DOHH2 (cell line): ENCODE measurements around the gene LRRC4.

Source experiments
- H3F3A ChIP-seq: fragments of 200-600 bp; sonication (generic), shearing (Covaris generic); 2 replicates; pipeline ENCODE4 v1.6.0; 2016; ENCODE audit warnings: antibody characterized with exemption, mild to moderate bottlenecking; ENCODE audit not compliant: control insufficient read depth, insufficient read depth
- H3K27ac ChIP-seq: fragments of 200-600 bp; sonication (generic); 2 replicates; pipeline ENCODE4 v1.5.1; 2014; ENCODE audit warnings: low read depth, mild to moderate bottlenecking, low read length, moderate library complexity
- H3K27me3 ChIP-seq: fragments of 200-600 bp; sonication (generic); 2 replicates; pipeline ENCODE4 v1.6.1; 2014; ENCODE audit warnings: mild to moderate bottlenecking, low read length, mixed read lengths; ENCODE audit not compliant: control insufficient read depth
- H3K36me3 ChIP-seq: fragments of 200-600 bp; sonication (generic); 2 replicates; pipeline ENCODE4 v1.6.1; 2014; ENCODE audit warnings: mild to moderate bottlenecking, low read length, moderate library complexity, mixed read lengths; ENCODE audit not compliant: control insufficient read depth
- H3K4me1 ChIP-seq: fragments of 200-600 bp; sonication (generic); 2 replicates; pipeline ENCODE4 v1.6.1; 2014; ENCODE audit warnings: mild to moderate bottlenecking, low read length, mixed read lengths; ENCODE audit not compliant: control insufficient read depth
- H3K4me2 ChIP-seq: fragments of 200-600 bp; sonication (generic); 2 replicates; pipeline ENCODE4 v1.6.0; 2014; ENCODE audit warnings: mild to moderate bottlenecking, low read length, moderate library complexity
- H3K4me3 ChIP-seq: fragments of 200-600 bp; sonication (generic); 2 replicates; pipeline ENCODE4 v1.5.1; 2014; ENCODE audit warnings: mild to moderate bottlenecking, low read length, mixed read lengths
- H3K79me2 ChIP-seq: fragments of 200-600 bp; sonication (generic); 2 replicates; pipeline ENCODE4 v1.6.1; 2014; ENCODE audit warnings: mild to moderate bottlenecking, low read length, mixed read lengths; ENCODE audit not compliant: control insufficient read depth
- H3K9me2 ChIP-seq: fragments of 200-600 bp; sonication (generic); replicated peaks from 2 replicates; pipeline ENCODE4 v1.6.1; 2014; ENCODE audit warnings: mild to moderate bottlenecking, low read length, mixed read lengths; ENCODE audit not compliant: control insufficient read depth
- H3K9me3 ChIP-seq: fragments of 200-600 bp; sonication (generic); 2 replicates; pipeline ENCODE4 v1.6.1; 2014; ENCODE audit warnings: antibody characterized with exemption, low read length, mixed read lengths; ENCODE audit not compliant: control insufficient read depth, insufficient read depth
- H4K20me1 ChIP-seq: fragments of 200-600 bp; sonication (generic); 2 replicates; pipeline ENCODE4 v1.6.0; 2014; ENCODE audit warnings: low read depth, mild to moderate bottlenecking, antibody characterized with exemption, low read length, moderate library complexity; ENCODE audit not compliant: control insufficient read depth, insufficient read depth
- CTCF ChIP-seq: fragments of 200-600 bp; sonication (generic); IDR thresholded peaks from one replicate; pipeline ENCODE4 v1.5.1; 2014; ENCODE audit warnings: antibody characterized with exemption, mild to moderate bottlenecking, low read depth, low read length; ENCODE audit not compliant: poor library complexity, severe bottlenecking
- EZH2phosphoT487 ChIP-seq: fragments of 200-600 bp; sonication (generic); IDR thresholded peaks from 2 replicates; pipeline ENCODE4 v1.6.1; 2017; ENCODE audit warnings: borderline replicate concordance, mild to moderate bottlenecking, antibody characterized with exemption, low read length, moderate library complexity, mixed read lengths

The LRRC4 gene

DNA sequence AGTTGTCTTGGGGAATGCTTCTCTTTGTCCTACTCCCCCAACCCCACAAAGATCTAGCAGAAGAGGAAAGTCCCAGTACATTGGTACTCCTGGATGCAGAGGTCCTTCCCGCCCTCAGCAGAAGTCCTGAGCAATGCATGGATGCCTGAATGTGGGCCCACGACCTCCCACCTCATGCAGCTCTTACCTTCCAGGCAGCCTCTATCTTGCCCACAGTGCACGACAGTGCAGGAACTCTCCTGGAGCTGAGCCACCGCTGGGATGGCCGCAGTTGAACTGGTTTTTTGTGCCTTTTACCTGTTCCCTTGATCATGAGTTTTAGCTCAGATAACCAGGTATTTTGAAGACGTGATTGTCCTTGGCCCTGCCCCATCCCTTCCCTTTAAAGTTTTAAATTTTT is 37.9 kb downstream of the LRRC4 start:
- no peak overlapping the region for H3K4me2 ChIP-seq
- no peaks in the 10 kb centered on the region for H3K79me2 ChIP-seq
- H3F3A ChIP-seq = no peaks in the 10 kb centered on the region
- no peak overlapping the region for H3K4me3 ChIP-seq
- no peaks in the 10 kb centered on the region for H3K27me3 ChIP-seq
- H3K36me3 ChIP-seq = peaks cover 54% of the 10 kb centered on the region
- H3K4me1 ChIP-seq = no peaks in the 10 kb centered on the region
- no peaks in the 10 kb centered on the region for H4K20me1 ChIP-seq
- no peaks in the 10 kb centered on the region for H3K9me2 ChIP-seq
- no peak overlapping the region for H3K27ac ChIP-seq
- no peaks in the 10 kb centered on the region for H3K9me3 ChIP-seq
- TF ChIP-seq CTCF = no peak
- no peak for TF ChIP-seq EZH2phosphoT487

- no peak for TF ChIP-seq CTCF
- TF ChIP-seq EZH2phosphoT487 = no peak
- Histone ChIP-seq H3K27me3 (no peaks in the 10 kb centered on the region), H3K4me3 (no peak overlapping the region), H3K4me2 (no peak overlapping the region), H4K20me1 (no peaks in the 10 kb centered on the region), H3F3A (no peaks in the 10 kb centered on the region), H3K27ac (no peak overlapping the region), H3K9me2 (no peaks in the 10 kb centered on the region), H3K4me1 (no peaks in the 10 kb centered on the region), H3K9me3 (no peaks in the 10 kb centered on the region), H3K79me2 (no peaks in the 10 kb centered on the region), H3K36me3 (peaks cover 27% of the 10 kb centered on the region)
Measured at GRCh38 chr7:127988751-127989150, 42.5 kb downstream of the LRRC4 start.

- TF ChIP-seq CTCF (no peak), EZH2phosphoT487 (no peak)
- Histone ChIP-seq H3K4me2 (no peak overlapping the region), H3K79me2 (no peaks in the 10 kb centered on the region), H3K4me1 (no peaks in the 10 kb centered on the region), H3K9me3 (no peaks in the 10 kb centered on the region), H3K9me2 (no peaks in the 10 kb centered on the region), H3K27me3 (no peaks in the 10 kb centered on the region), H3K36me3 (peaks cover 13% of the 10 kb centered on the region), H3F3A (no peaks in the 10 kb centered on the region), H3K4me3 (no peak overlapping the region), H4K20me1 (no peaks in the 10 kb centered on the region), H3K27ac (no peak overlapping the region)
Measured at GRCh38 chr7:127986581-127987521, 44.4 kb downstream of the LRRC4 start.
